ENCODE measurements around the gene JHY. TPM values are rescaled to one million over a fixed set of nuclear protein-coding genes. Genes with fewer than 3 reads are reported as not detected.

Gene JHY
- total RNA-seq, 3 donors from 2014 or later: 1.7 to 1.8 (median 1.8) TPM

GRCh38 chr11:122984186-122985011, 101.8 kb downstream of the JHY start:
- Mint-ChIP-seq H3K4me3 (peak overlapping the region; percentile 83), H3K27me3 (ENCODE audit: low read depth) (peaks cover 77% of the 10 kb centered on the region), H3K4me1 (ENCODE audit: low read depth) (peaks cover 10% of the 10 kb centered on the region), H3K36me3 (ENCODE audit: insufficient read depth) (no peaks in the 10 kb centered on the region), H3K9me3 (no peaks in the 10 kb centered on the region)
- ATAC-seq (peak; percentile 52 to 64), DNase-seq (no peak)

GRCh38 chr11:122995526-122995925, 113.0 kb downstream of the JHY start:
- H3K9me3 Mint-ChIP-seq: no peaks in the 10 kb centered on the region
- H3K27me3 Mint-ChIP-seq (ENCODE audit: low read depth): peaks cover 26% of the 10 kb centered on the region
- DNase-seq (no peak), ATAC-seq (no peak)
- no peaks in the 10 kb centered on the region for H3K36me3 Mint-ChIP-seq (ENCODE audit: insufficient read depth)
- no peaks in the 10 kb centered on the region for H3K4me1 Mint-ChIP-seq (ENCODE audit: low read depth)
- H3K4me3 Mint-ChIP-seq: no peak overlapping the region

GRCh38 chr11:122998727-122999366, 116.3 kb downstream of the JHY start:
- DNase-seq: no peak

GRCh38 chr11:123000721-123001120, 118.2 kb downstream of the JHY start:
- Mint-ChIP-seq H3K4me3 (no peak overlapping the region), H3K4me1 (ENCODE audit: low read depth) (no peaks in the 10 kb centered on the region), H3K36me3 (ENCODE audit: insufficient read depth) (no peaks in the 10 kb centered on the region), H3K9me3 (no peaks in the 10 kb centered on the region), H3K27me3 (ENCODE audit: low read depth) (peaks cover 19% of the 10 kb centered on the region)
- DNase-seq (no peak), ATAC-seq (no peak)

More at GRCh38 chr11:122998727-122999366, 116.3 kb downstream of the JHY start:
- H3K27me3 Mint-ChIP-seq (ENCODE audit: low read depth): peaks cover 19% of the 10 kb centered on the region
- H3K9me3 Mint-ChIP-seq: no peaks in the 10 kb centered on the region
- ATAC-seq: no peak
- H3K36me3 Mint-ChIP-seq (ENCODE audit: insufficient read depth): no peaks in the 10 kb centered on the region
- H3K4me1 Mint-ChIP-seq (ENCODE audit: low read depth): no peaks in the 10 kb centered on the region
- no peak overlapping the region for H3K4me3 Mint-ChIP-seq

GRCh38 chr11:123006860-123007542, 124.4 kb downstream of the JHY start:
- Mint-ChIP-seq H3K4me1 (ENCODE audit: low read depth) (no peaks in the 10 kb centered on the region), H3K36me3 (ENCODE audit: insufficient read depth) (no peaks in the 10 kb centered on the region), H3K27me3 (ENCODE audit: low read depth) (peaks cover 5% of the 10 kb centered on the region), H3K4me3 (no peak overlapping the region), H3K9me3 (no peaks in the 10 kb centered on the region)
- no peak for ATAC-seq
- no peak for DNase-seq

Other genes with a start within 250 kb of the JHY start
- gene UBASH3B, start 227.0 kb upstream of the JHY start, total RNA-seq: 10 to 100 TPM; 37.6 to 53.3 (median 39.9) TPM
- 10 to 100 TPM; 20.7 to 23.7 (median 20.8) TPM for gene CRTAM, start 44.3 kb upstream of the JHY start, total RNA-seq
- gene BSX, start 99.1 kb downstream of the JHY start, total RNA-seq: not detected
- gene HSPA8, start 179.4 kb downstream of the JHY start, total RNA-seq: 1,000 to 10,000 TPM; 3,255 to 3,669 (median 3,417) TPM

All from activated T-cell treated with anti-CD3 and anti-CD28 coated beads, Interleukin-2, amount 50 U/mL, for 4 hours (primary cell).